HEK293 (cell line): Measurements from ENCODE around the gene MYH11.
"Not testable (repeated sequence)": the region's sequence is repeated elsewhere in the genome, so short reads cannot be mapped to it uniquely, and the experiment has no call there.

Experiments used
- CTCF ChIA-PET: fragments of 350-600 bp; formaldehyde crosslinking; extraction: SDS; loops from one replicate; lab custom pipeline; 2021; ENCODE audit warnings: antibody characterized with exemption; lab: Yijun Ruan, JAX
- POLR2A ChIA-PET: fragments of 300-600 bp; formaldehyde crosslinking; extraction: SDS; loops from one replicate; lab custom pipeline; 2020; ENCODE audit warnings: antibody characterized with exemption, inconsistent platforms; lab: Yijun Ruan, JAX
- H3K27ac ChIP-seq: fragments of 200-500 bp; sonication (Bioruptor generic); 2 replicates; pipeline ENCODE4 v1.5.1; 2014; ENCODE audit warnings: low read depth, low read length, control low read depth, inconsistent platforms; ENCODE audit errors: extremely low read depth
- H3K36me3 ChIP-seq, 2 experiments: fragments of 200-500 bp in 1 of 2; sonication (Bioruptor generic) in 1 of 2; 1 replicate in 1 of 2; 2 replicates in 1 of 2; pipeline ENCODE4 v1.5.1; 2014 to 2017; ENCODE audit warnings: inconsistent platforms in 2 of 2, low read length in 2 of 2; ENCODE audit not compliant: control insufficient read depth in 2 of 2, insufficient read depth in 1 of 2
- H3K4me1 ChIP-seq: fragments of 200-500 bp; sonication (Bioruptor generic); 2 replicates; pipeline ENCODE4 v1.5.1; 2014; ENCODE audit warnings: mild to moderate bottlenecking, low read length, inconsistent platforms; ENCODE audit not compliant: control insufficient read depth, insufficient read depth
- H3K4me3 ChIP-seq: 2 replicates; pipeline ENCODE4 v1.5.1; 2011; ENCODE audit warnings: low read depth, mild to moderate bottlenecking, control low read depth, low read length, moderate library complexity
- H3K9me3 ChIP-seq: fragments of 200-500 bp; sonication (Bioruptor generic); 2 replicates; pipeline ENCODE4 v1.5.1; 2014; ENCODE audit warnings: low read depth, low read length, inconsistent platforms; ENCODE audit not compliant: control insufficient read depth, insufficient read depth
- BCL11A ChIP-seq: fragments of 450-650 bp; formaldehyde crosslinking; IDR thresholded peaks from 2 replicates; pipeline ENCODE4 v1.5.1; 2016; ENCODE audit warnings: low read depth, missing biosample characterization, missing genetic modification characterization
- EGR2 ChIP-seq: fragments of 450-650 bp; formaldehyde crosslinking; IDR thresholded peaks from 2 replicates; pipeline ENCODE4 v1.5.1; 2016; ENCODE audit warnings: low read depth, missing biosample characterization, missing genetic modification characterization
- ZBTB49 ChIP-seq: fragments of 450-650 bp; formaldehyde crosslinking; IDR thresholded peaks from 2 replicates; pipeline ENCODE4 v1.5.1; 2016; ENCODE audit warnings: missing biosample characterization, missing genetic modification characterization, low read depth
- ZBTB6 ChIP-seq: fragments of 450-650 bp; formaldehyde crosslinking; IDR thresholded peaks from 2 replicates; pipeline ENCODE4 v1.5.1; 2017; ENCODE audit warnings: missing biosample characterization, missing genetic modification characterization
- ZBTB8A ChIP-seq: fragments of 450-650 bp; formaldehyde crosslinking; IDR thresholded peaks from 2 replicates; pipeline ENCODE4 v1.5.1; 2016; ENCODE audit warnings: missing biosample characterization, missing genetic modification characterization
- ZFP3 ChIP-seq: fragments of 450-650 bp; formaldehyde crosslinking; IDR thresholded peaks from 2 replicates; pipeline ENCODE4 v1.5.1; 2016; ENCODE audit warnings: low read depth, missing biosample characterization, missing genetic modification characterization
- ZNF133 ChIP-seq: fragments of 450-650 bp; formaldehyde crosslinking; IDR thresholded peaks from 2 replicates; pipeline ENCODE4 v1.5.1; 2016; ENCODE audit warnings: missing biosample characterization, missing genetic modification characterization
- ZNF174 ChIP-seq: fragments of 450-650 bp; formaldehyde crosslinking; IDR thresholded peaks from 2 replicates; pipeline ENCODE4 v1.5.0; 2017; ENCODE audit warnings: missing biosample characterization, mild to moderate bottlenecking, missing genetic modification characterization
- ZNF335 ChIP-seq: fragments of 450-650 bp; formaldehyde crosslinking; conservative IDR thresholded peaks from 2 replicates; pipeline ENCODE4 v1.5.1; 2016; ENCODE audit warnings: missing biosample characterization, missing genetic modification characterization
- ZNF366 ChIP-seq: fragments of 450-650 bp; formaldehyde crosslinking; conservative IDR thresholded peaks from 2 replicates; pipeline ENCODE4 v1.5.1; 2016; ENCODE audit warnings: missing biosample characterization, missing genetic modification characterization
- ZNF391 ChIP-seq: fragments of 450-650 bp; formaldehyde crosslinking; IDR thresholded peaks from 2 replicates; pipeline ENCODE4 v1.5.1; 2016; ENCODE audit warnings: low read depth, missing biosample characterization, missing genetic modification characterization, borderline replicate concordance
- ZNF416 ChIP-seq: fragments of 450-650 bp; formaldehyde crosslinking; IDR thresholded peaks from 2 replicates; pipeline ENCODE4 v1.5.1; 2016; ENCODE audit warnings: missing biosample characterization, missing genetic modification characterization
- ZNF514 ChIP-seq: fragments of 450-650 bp; formaldehyde crosslinking; IDR thresholded peaks from 2 replicates; pipeline ENCODE4 v1.5.1; 2016; ENCODE audit warnings: missing biosample characterization, missing genetic modification characterization
- ZNF596 ChIP-seq: fragments of 450-650 bp; IDR thresholded peaks from 2 replicates; pipeline ENCODE4 v1.5.0; 2018; ENCODE audit warnings: missing biosample characterization, mild to moderate bottlenecking, missing genetic modification characterization, moderate library complexity
- ZNF629 ChIP-seq: fragments of 450-650 bp; formaldehyde crosslinking; IDR thresholded peaks from 2 replicates; pipeline ENCODE4 v1.5.1; 2017; ENCODE audit warnings: missing biosample characterization, missing genetic modification characterization
- ZNF645 ChIP-seq: fragments of 450-650 bp; formaldehyde crosslinking; IDR thresholded peaks from 2 replicates; pipeline ENCODE4; 2016; ENCODE audit warnings: missing biosample characterization, missing genetic modification characterization
- ZNF768 ChIP-seq: fragments of 450-650 bp; formaldehyde crosslinking; IDR thresholded peaks from 2 replicates; pipeline ENCODE4 v1.5.1; 2018; ENCODE audit warnings: missing biosample characterization, mild to moderate bottlenecking, missing genetic modification characterization
- ZNF830 ChIP-seq: fragments of 450-650 bp; IDR thresholded peaks from 2 replicates; pipeline ENCODE4 v1.5.0; 2018; ENCODE audit warnings: missing biosample characterization, missing genetic modification characterization, low read depth, mild to moderate bottlenecking, moderate library complexity
- TF ChIP-seq, protein P1 (sequence below): fragments of 450-650 bp; formaldehyde crosslinking; IDR thresholded peaks from 2 replicates; pipeline ENCODE4 v1.5.1; 2016; ENCODE audit warnings: missing biosample characterization, missing genetic modification characterization

MYH11 gene

GRCh38 chr16:15699819-15700218, 157.0 kb downstream of the MYH11 start:
- ChIA-PET CTCF (no interaction called here), POLR2A (no interaction called here)
- H3K9me3 ChIP-seq = no peaks in the 10 kb centered on the region
- H3K4me3 ChIP-seq = no peak overlapping the region
- no peak overlapping the region for H3K27ac ChIP-seq
- no peaks in the 10 kb centered on the region for H3K4me1 ChIP-seq
- peaks cover 48 to 65% of the 10 kb centered on the region in 2 experiments; a peak in 2 of 3 replicates for H3K36me3 ChIP-seq
- no peak for TF ChIP-seq ZBTB8A (tag by site-specific recombination)
- no peak for TF ChIP-seq ZNF830 (tag by site-specific recombination)
- TF ChIP-seq ZBTB49 = no peak
- TF ChIP-seq ZBTB6 = no peak
- TF ChIP-seq ZNF416 (tag by site-specific recombination) = no peak
- no peak for TF ChIP-seq ZNF366 (tag by site-specific recombination)
- TF ChIP-seq ZNF629 (tag by site-specific recombination) = no peak

DNA sequence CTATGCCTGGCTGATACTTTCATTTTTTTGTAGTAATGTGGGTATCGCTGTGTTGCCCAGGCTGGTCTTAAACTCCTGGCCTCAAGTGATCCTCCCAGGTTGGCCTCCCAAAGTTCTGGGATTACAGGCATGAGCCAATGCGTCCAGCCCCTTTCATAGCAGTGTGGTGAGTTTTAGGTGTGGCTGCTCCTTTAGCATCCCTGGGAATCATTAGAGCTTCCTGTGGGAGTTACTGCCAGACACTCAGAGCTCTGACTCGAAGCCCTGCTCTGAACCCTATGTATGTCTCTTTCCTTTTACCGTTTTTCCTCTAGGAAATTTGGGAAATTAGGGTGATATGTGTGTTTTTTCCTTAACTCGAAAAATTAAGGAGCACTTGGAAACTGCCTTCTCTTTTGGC, 162.3 kb downstream of the MYH11 start:
- peaks cover 70 to 87% of the 10 kb centered on the region in 2 experiments; a peak in 2 of 3 replicates for H3K36me3 ChIP-seq
- CTCF ChIA-PET = interaction anchor here (0.7 kb wide), 1 partner anchor 252 kb away, joined by 6 read pairs; no protein-coding TSS in a partner anchor
- POLR2A ChIA-PET = interaction anchor here (0.6 kb wide), 1 partner anchor 1126 kb away, joined by 3 read pairs; no protein-coding TSS in a partner anchor

DNA sequence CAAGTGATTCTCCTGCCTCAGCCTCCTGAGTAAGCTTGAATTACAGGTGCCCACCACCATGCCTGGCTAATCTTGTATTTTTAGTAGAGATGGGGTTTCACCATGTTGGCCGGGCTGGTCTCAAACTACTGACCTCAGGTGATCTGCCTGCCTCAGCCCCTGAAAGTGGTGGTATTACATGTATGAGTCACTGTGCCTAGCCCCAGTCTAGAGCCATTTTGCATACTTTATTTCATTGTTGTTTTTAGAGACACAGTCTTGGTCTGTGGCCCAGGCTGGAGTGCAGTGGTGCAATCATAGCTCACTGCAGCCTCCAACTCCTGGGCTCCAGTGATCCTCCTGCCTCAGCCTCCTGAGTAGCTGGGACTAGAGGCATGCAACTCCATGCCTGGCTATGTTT, 164.3 kb downstream of the MYH11 start:
- H3K27ac ChIP-seq, H3K9me3 ChIP-seq, H3K4me3 ChIP-seq, H3K4me1 ChIP-seq, CTCF ChIA-PET: not testable (repeated sequence)
- H3K36me3 ChIP-seq = peaks cover 65 to 85% of the 10 kb centered on the region in 2 experiments; a peak in 2 of 3 replicates
- POLR2A ChIA-PET = interaction anchor here (1.3 kb wide), 1 partner anchor 49 kb away, joined by 3 read pairs; the partner anchor contains the start of gene MARF1

More for the DNA sequence above, 162.3 kb downstream of the MYH11 start:
- no peaks in the 10 kb centered on the region for H3K9me3 ChIP-seq
- H3K27ac ChIP-seq = no peak overlapping the region
- no peaks in the 10 kb centered on the region for H3K4me1 ChIP-seq
- no peak overlapping the region for H3K4me3 ChIP-seq
- TF ChIP-seq ZNF645 = no peak
- no peak for TF ChIP-seq ZNF174 (tag by site-specific recombination)
- TF ChIP-seq ZFP3 (tag by site-specific recombination) = no peak

- ChIA-PET POLR2A (interaction anchor here (0.9 kb wide), 1 partner anchor 19 kb away, joined by 3 read pairs; no protein-coding TSS in a partner anchor), CTCF (interaction anchor here (0.5 to 0.7 kb wide), 3 partner anchors 9 to 24 kb away, joined by 3 to 6 read pairs (median 4); no protein-coding TSS in a partner anchor)
- Histone ChIP-seq H3K27ac (no peak overlapping the region), H3K9me3 (no peaks in the 10 kb centered on the region), H3K4me3 (no peak overlapping the region), H3K4me1 (no peaks in the 10 kb centered on the region), H3K36me3 (peaks cover 56 to 86% of the 10 kb centered on the region in 2 experiments; a peak in 2 of 3 replicates)
- TF ChIP-seq EGR2 (tag by site-specific recombination) (no peak), ZNF133 (tag by site-specific recombination) (no peak), ZNF514 (tag by site-specific recombination) (no peak), ZNF596 (tag by site-specific recombination) (no peak), ZNF391 (tag by site-specific recombination) (no peak), ZNF768 (tag by site-specific recombination) (no peak), BCL11A (tag by site-specific recombination) (no peak), ZNF335 (tag by site-specific recombination) (no peak)
- TF ChIP-seq, protein P1, sequence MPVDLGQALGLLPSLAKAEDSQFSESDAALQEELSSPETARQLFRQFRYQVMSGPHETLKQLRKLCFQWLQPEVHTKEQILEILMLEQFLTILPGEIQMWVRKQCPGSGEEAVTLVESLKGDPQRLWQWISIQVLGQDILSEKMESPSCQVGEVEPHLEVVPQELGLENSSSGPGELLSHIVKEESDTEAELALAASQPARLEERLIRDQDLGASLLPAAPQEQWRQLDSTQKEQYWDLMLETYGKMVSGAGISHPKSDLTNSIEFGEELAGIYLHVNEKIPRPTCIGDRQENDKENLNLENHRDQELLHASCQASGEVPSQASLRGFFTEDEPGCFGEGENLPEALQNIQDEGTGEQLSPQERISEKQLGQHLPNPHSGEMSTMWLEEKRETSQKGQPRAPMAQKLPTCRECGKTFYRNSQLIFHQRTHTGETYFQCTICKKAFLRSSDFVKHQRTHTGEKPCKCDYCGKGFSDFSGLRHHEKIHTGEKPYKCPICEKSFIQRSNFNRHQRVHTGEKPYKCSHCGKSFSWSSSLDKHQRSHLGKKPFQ (tag by site-specific recombination) = no peak
These were observed 165.8 kb downstream of the MYH11 start for GRCh38 chr16:15691046-15691445.
